K562 (cell line): ENCODE results near the gene PPAN.

ENCODE experiments used
- DPF2 ChIP-seq: fragments of 450-650 bp; IDR thresholded peaks from 2 replicates; pipeline ENCODE4 v1.6.1; 2016
- POLR2AphosphoS2 ChIP-seq: IDR thresholded peaks from 2 replicates; pipeline ENCODE4 v1.6.1; 2012; ENCODE audit warnings: low read length, improper control_type of control experiment
- ZNF316 ChIP-seq: fragments of 450-650 bp; IDR thresholded peaks from 2 replicates; pipeline ENCODE4 v1.6.1; 2016

DNA sequence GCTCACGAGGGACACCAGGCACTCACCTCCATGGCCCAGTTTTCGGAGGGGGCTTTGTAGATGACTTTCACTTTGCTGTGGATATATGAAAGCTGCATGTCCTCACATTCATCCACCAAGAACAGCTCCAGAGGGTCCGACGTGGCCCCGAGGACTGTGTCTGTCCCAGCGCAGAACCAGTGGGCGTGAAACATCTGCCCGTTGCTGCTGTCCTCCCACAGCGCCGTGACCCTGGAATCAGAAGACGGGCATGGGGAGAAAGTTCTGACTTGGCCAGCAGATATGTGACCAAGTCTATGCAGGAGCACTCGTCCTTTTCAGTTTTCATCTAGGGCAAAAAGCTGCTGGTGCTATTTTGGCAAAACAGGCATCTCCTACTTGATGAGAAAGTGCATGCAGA is 43.3 kb downstream of the PPAN start:
- TF ChIP-seq ZNF316, result no peak
- no peak for TF ChIP-seq DPF2
- TF ChIP-seq POLR2AphosphoS2, result no peak
